Mucosa of descending colon (tissue), 3 donors: Measurements from ENCODE around the gene CPB2. TPM values are rescaled to one million over a fixed set of nuclear protein-coding genes. Genes with fewer than 3 reads are reported as not detected.

Experiments used
- ATAC-seq: fragments of 200-7000 bp; cut with Tn5 transposase; one replicate; pipeline ENCODE4 v1.9.1; 2020; ENCODE audit warnings: mild to moderate bottlenecking, moderate library complexity
- DNase-seq, 3 donors: peaks; one replicate each; pipeline ENCODE4 v3.0.0-alpha.2; 2020
- H3K36me3 ChIP-seq: fragments of 200-600 bp; one replicate; pipeline ENCODE4 v1.8.0; 2021; ENCODE audit warnings: low read depth, mild to moderate bottlenecking
- H3K4me1 ChIP-seq: fragments of 200-600 bp; one replicate; pipeline ENCODE4 v1.8.0; 2021; ENCODE audit warnings: low read depth, mild to moderate bottlenecking
- H3K4me3 ChIP-seq: fragments of 200-600 bp; one replicate; pipeline ENCODE4 v1.8.0; 2021; ENCODE audit warnings: mild to moderate bottlenecking
- H3K9me3 ChIP-seq: fragments of 200-600 bp; one replicate; pipeline ENCODE4 v1.8.0; 2021; ENCODE audit warnings: mild to moderate bottlenecking
- intact Hi-C, 2 donors: fragments of 100-400 bp; cut with DNase I in 1 of 2; cut with micrococcal nuclease in 1 of 2; formaldehyde crosslinking; loops; one replicate each; pipeline versions ENCODE4 v1.11.0 to v1.11.1; 2022; cut with DNase I, micrococcal nuclease
- total RNA-seq, 3 donors: library from RNA; stranded (reverse); fragmentation: NEBNext Ultra II Directional in 2 of 3; extraction: Animal tissue kit (Norgen Biotek cat#: 25700) in 2 of 3; gene quantifications; one replicate each; pipeline versions ENCODE4 v1.2.1 to v1.2.4, GENCODE V29; 2021 to 2023
- TF ChIP-seq, protein P1 (sequence below): fragments of 200-600 bp; IDR thresholded peaks from one replicate; pipeline ENCODE4 v1.8.0; 2022; ENCODE audit warnings: antibody characterized with exemption, mild to moderate bottlenecking
- donor health status: DM: no; HTN: no; CAD: no; lungs with moderate emphysema.
- donor health status: DM: no; HTN: no; CAD: no.
- donor health status: DM: no; HTN: yes; CAD: no.

The CPB2 gene
- total RNA-seq, 3 donors from 2014 or later = not detected

DNA sequence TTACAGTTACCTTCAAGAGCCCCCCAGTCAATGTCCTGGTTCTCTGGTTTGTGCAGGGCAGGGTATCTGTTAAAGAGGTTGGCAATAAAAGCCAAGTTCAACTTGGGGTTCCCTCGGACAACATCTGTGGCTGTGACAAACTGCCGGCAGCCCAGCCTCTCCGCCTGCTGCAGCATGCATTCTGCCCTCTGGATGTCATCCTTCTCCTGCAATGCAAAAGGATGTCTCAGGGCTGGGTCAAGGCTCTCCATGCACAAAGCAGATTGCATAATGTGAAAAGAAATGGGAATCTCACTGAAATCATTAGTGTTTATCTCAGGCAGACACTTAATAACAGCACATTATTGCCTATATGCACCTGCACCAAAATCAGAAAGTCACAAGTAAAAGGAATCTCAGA is 42.1 kb upstream of the CPB2 start:
- Histone ChIP-seq H3K9me3 (no peaks in the 10 kb centered on the region), H3K4me1 (no peaks in the 10 kb centered on the region), H3K36me3 (no peaks in the 10 kb centered on the region), H3K4me3 (no peak overlapping the region)
- intact Hi-C loops = no loop called here
- TF ChIP-seq, protein P1, sequence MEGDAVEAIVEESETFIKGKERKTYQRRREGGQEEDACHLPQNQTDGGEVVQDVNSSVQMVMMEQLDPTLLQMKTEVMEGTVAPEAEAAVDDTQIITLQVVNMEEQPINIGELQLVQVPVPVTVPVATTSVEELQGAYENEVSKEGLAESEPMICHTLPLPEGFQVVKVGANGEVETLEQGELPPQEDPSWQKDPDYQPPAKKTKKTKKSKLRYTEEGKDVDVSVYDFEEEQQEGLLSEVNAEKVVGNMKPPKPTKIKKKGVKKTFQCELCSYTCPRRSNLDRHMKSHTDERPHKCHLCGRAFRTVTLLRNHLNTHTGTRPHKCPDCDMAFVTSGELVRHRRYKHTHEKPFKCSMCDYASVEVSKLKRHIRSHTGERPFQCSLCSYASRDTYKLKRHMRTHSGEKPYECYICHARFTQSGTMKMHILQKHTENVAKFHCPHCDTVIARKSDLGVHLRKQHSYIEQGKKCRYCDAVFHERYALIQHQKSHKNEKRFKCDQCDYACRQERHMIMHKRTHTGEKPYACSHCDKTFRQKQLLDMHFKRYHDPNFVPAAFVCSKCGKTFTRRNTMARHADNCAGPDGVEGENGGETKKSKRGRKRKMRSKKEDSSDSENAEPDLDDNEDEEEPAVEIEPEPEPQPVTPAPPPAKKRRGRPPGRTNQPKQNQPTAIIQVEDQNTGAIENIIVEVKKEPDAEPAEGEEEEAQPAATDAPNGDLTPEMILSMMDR = no peak
- ATAC-seq (no peak), DNase-seq (no peak)

DNA sequence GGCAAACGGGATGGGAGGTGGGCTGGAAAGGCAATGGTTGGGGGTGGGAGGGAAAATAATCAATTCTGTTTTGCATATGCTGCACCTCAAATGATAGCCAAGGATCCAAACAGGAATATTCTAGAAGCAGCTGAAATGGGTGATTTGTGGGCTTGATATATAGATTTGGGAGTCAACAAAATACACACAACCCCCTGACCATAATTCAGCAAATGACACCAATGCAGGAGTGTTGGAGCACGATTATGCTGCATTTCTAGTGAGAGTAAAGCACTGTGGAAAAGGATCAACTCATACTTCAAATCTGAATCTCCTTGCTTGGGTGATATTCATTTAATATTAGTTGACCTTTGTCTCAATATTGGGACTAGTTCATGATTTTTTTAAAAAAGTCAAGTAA is 41.1 kb upstream of the CPB2 start:
- no peak for ATAC-seq
- intact Hi-C loops = no loop called here
- H3K4me1 ChIP-seq = no peaks in the 10 kb centered on the region

DNA sequence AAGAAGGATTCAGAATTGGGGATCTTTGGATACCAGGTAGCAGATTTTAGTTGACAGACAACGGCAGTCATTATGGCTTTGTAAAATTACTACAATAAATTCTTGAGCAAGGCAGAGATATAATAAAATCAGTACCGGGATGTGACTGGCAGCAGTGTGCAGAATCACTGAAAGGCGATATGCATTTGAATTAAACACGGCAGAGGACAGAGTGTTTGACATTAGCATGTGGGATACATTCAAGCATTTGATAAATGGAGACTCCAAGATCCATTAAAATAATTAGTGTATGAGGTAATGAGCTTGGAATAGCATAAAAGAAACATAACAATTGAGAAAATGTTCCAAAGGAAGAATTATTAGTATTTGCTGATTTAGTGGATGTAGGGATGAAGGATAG is 40.3 kb upstream of the CPB2 start:
- H3K4me1 ChIP-seq = no peaks in the 10 kb centered on the region
- intact Hi-C loops = no loop called here
- H3K4me3 ChIP-seq = no peak overlapping the region
- TF ChIP-seq, protein P1 = no peak
- H3K36me3 ChIP-seq = no peaks in the 10 kb centered on the region
- DNase-seq = no peak
- no peak for ATAC-seq
- no peaks in the 10 kb centered on the region for H3K9me3 ChIP-seq

More for the DNA sequence above, 41.1 kb upstream of the CPB2 start:
- TF ChIP-seq, protein P1 = no peak
- Histone ChIP-seq H3K36me3 (no peaks in the 10 kb centered on the region), H3K9me3 (no peaks in the 10 kb centered on the region), H3K4me3 (no peak overlapping the region)
- no peak for DNase-seq

DNA sequence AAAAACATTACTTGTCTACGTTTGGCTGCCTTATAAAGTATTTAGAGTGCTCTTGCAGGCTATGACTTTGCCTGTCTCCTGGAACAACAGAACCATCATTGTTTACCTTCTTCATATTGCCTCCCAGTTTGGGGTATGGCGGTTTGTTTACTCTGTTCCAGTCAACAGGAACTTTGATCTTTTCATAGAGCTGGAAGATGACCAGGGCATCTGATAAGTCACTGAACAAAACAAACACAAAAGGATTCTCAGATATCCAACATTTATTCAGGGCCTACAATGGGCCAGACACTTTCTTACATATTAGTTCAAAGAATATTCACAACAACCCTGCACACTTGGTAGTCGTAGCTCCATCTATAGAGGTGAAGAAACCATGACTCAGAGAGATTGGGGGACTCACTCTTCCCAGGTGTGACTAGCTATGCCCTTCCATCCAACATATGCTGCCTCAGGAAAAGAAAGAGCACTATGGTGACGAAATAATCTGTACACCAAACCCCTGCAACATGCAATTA is 38.4 kb upstream of the CPB2 start:
- Histone ChIP-seq H3K4me3 (no peak overlapping the region), H3K4me1 (no peaks in the 10 kb centered on the region), H3K36me3 (no peaks in the 10 kb centered on the region), H3K9me3 (no peaks in the 10 kb centered on the region)
- DNase-seq = no peak
- intact Hi-C loops = no loop called here
- peak; percentile 39 for ATAC-seq
- TF ChIP-seq, protein P1 = no peak

DNA sequence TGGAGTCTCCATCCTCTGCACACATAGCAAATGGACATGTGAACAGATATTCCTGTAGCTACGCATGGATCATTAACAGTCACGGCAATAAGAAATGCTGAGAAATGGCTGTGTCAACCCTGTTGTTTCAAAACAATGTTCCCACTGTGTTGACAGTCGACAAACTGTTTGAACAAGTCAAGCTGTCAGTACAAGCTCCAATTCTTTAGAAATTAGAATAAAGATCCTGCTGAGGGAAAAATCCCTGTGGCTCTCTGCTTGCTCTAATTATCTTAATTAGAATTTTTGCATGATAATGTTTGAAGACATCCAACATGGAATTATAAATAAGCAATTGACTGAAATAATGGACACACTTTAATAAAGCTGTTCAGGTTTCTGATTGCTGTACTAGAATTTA is 37.9 kb upstream of the CPB2 start:
- H3K9me3 ChIP-seq = no peaks in the 10 kb centered on the region
- no peaks in the 10 kb centered on the region for H3K4me1 ChIP-seq
- DNase-seq (no peak), ATAC-seq (no peak)
- no peak overlapping the region for H3K4me3 ChIP-seq
- intact Hi-C loops = no loop called here
- H3K36me3 ChIP-seq = no peaks in the 10 kb centered on the region
- TF ChIP-seq, protein P1 = no peak

DNA sequence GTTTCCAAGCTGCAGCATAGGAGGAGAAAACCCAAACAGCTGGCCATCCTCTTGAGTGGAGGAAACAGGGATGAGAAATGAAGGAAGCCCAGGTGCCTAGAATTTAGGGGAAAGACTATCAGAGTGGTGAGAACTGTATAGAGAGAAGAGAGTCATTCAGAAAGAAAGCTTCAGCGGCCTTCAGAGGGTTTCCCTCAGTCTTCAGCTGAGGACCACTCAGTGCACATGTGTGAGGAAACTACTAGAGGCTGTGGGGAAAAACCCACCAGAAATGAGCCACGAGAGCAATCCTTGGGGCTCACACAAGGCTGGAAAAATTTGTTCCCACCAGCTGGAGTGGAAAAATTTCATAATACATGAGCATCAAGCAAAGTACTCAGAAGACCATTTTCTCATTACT is 35.2 kb upstream of the CPB2 start:
- Histone ChIP-seq H3K4me3 (no peak overlapping the region), H3K9me3 (no peaks in the 10 kb centered on the region), H3K36me3 (no peaks in the 10 kb centered on the region), H3K4me1 (no peaks in the 10 kb centered on the region)
- ATAC-seq = no peak
- intact Hi-C loops = no loop called here
- no peak for DNase-seq
- TF ChIP-seq, protein P1 = no peak
